Gastrocnemius medialis (tissue), 4 donors: Measurements from ENCODE around the gene CELF1. TPM values are rescaled to one million over a fixed set of nuclear protein-coding genes. Genes with fewer than 3 reads are reported as not detected.
A peak's percentile ranks its signal among the peaks of the same experiment; 100 is the strongest.

Experiments used
- ATAC-seq, 2 donors: fragments of 150-250 bp; one replicate each; pipeline ENCODE4 v1.9.1; 2016
- DNase-seq, 2 donors: peaks; one replicate each; pipeline ENCODE4 v3.0.0-alpha.2; 2019
- H3K27ac ChIP-seq, 4 donors: fragments of 200-600 bp; sonication (generic); 1 replicate in 1 of 4; 2 replicates in 3 of 4; pipeline ENCODE4 v1.5.1; 2016 to 2018; ENCODE audit warnings: mild to moderate bottlenecking in 2 of 4, moderate library complexity in 1 of 4
- H3K27me3 ChIP-seq, 3 donors: fragments of 200-600 bp; sonication (generic) in 2 of 3; 1 replicate in 1 of 3; 2 replicates in 2 of 3; pipeline versions ENCODE4 v1.5.1 to v1.6.0; 2016 to 2019; ENCODE audit warnings: mild to moderate bottlenecking in 1 of 3, moderate library complexity in 1 of 3
- H3K36me3 ChIP-seq, 2 donors: fragments of 200-600 bp; sonication (generic) in 1 of 2; one replicate each; pipeline ENCODE4 v1.5.1; 2017 to 2018
- H3K4me1 ChIP-seq, 2 donors: fragments of 200-600 bp; sonication (generic) in 1 of 2; one replicate each; pipeline ENCODE4 v1.5.1; 2016 to 2017; ENCODE audit warnings: mild to moderate bottlenecking in 2 of 2
- H3K4me3 ChIP-seq, 4 donors: fragments of 200-600 bp; sonication (generic) in 3 of 4; 1 replicate in 1 of 4; 2 replicates in 3 of 4; pipeline ENCODE4 v1.5.1; 2016 to 2019; ENCODE audit warnings: mild to moderate bottlenecking in 2 of 4
- H3K9me3 ChIP-seq, 3 donors: fragments of 200-600 bp; sonication (generic) in 2 of 3; 1 replicate in 1 of 3; 2 replicates in 2 of 3; pipeline ENCODE4 v1.5.1; 2016 to 2019
- CTCF ChIP-seq, 5 experiments: fragments of 450-650 bp in 3 of 5; fragments of 200-600 bp in 2 of 5; sonication (generic) in 2 of 5; IDR thresholded peaks in 4 of 5; conservative IDR thresholded peaks in 1 of 5; 1 replicate in 4 of 5; 2 replicates in 1 of 5; pipeline ENCODE4 v1.5.1; 2016 to 2019; ENCODE audit warnings: antibody characterized with exemption in 5 of 5, mild to moderate bottlenecking in 3 of 5, moderate library complexity in 3 of 5
- POLR2A ChIP-seq, 2 donors: fragments of 450-650 bp; IDR thresholded peaks; one replicate each; pipeline ENCODE4 v1.6.1; 2017; ENCODE audit warnings: antibody characterized with exemption in 2 of 2, mild to moderate bottlenecking in 2 of 2, moderate library complexity in 2 of 2
- in situ Hi-C, 4 donors: fragments of 200-750 bp; cut with MboI; loops; one replicate each; pipeline versions ENCODE4 v1.15.0 to v1.8.0; 2017; ENCODE audit warnings: low sequenced_read_pairs in 4 of 4
- intact Hi-C: fragments of 100-400 bp; cut with DNase I; formaldehyde crosslinking; loops from one replicate; pipeline ENCODE4 v1.15.1; 2023; ENCODE audit warnings: low total_unique reads
- total RNA-seq, 4 donors: library from RNA; depleted of rRNA; stranded (reverse); fragments of >200 nt; gene quantifications; one replicate each; pipeline versions ENCODE4 v1.1.0 to v1.2.3, GENCODE V29; 2016

CELF1 gene
- total RNA-seq, 4 donors from 2014 or later = 106 to 185 (median 136) TPM

- Histone ChIP-seq H3K9me3 (no peaks in the 10 kb centered on the region), H3K4me1 (peaks cover 17 to 20% of the 10 kb centered on the region in 2 donors), H3K27ac (peak overlapping the region in 3 of 4 donors; percentile 48 to 58 (median 51)), H3K36me3 (peaks cover 0 to 8% of the 10 kb centered on the region in 2 donors), H3K27me3 (no peaks in the 10 kb centered on the region), H3K4me3 (no peak overlapping the region)
- intact Hi-C loops = loop anchor here (10.0 kb wide), 1 partner anchor 259 kb away; the partner anchor contains the start of gene PACSIN3
- no peak for ATAC-seq
- TF ChIP-seq POLR2A (IDR thresholded peaks at IDR 0.05) (no peak), CTCF (IDR thresholded peaks at IDR 0.05 in 4 of 5, conservative IDR thresholded peaks at IDR 0.05 in 1 of 5) (no peak)
- in situ Hi-C loops = loop anchor here in 1 of 4 donors (10.0 kb wide), 1 partner anchor 59 kb away; no protein-coding TSS in a partner anchor
- no peak for DNase-seq
These were observed 109.1 kb downstream of the CELF1 start for GRCh38 chr11:47443817-47444216.

GRCh38 chr11:47443028-47443700, 109.8 kb downstream of the CELF1 start:
- DNase-seq (no peak), ATAC-seq (peak in 1 of 2 donors; percentile 33)
- Histone ChIP-seq H3K27ac (peak overlapping the region; percentile 39 to 58 (median 46)), H3K4me3 (no peak overlapping the region), H3K4me1 (peaks cover 17 to 20% of the 10 kb centered on the region in 2 donors), H3K27me3 (no peaks in the 10 kb centered on the region), H3K9me3 (no peaks in the 10 kb centered on the region), H3K36me3 (peaks cover 0 to 8% of the 10 kb centered on the region in 2 donors)
- in situ Hi-C loops = loop anchor here in 1 of 4 donors (10.0 kb wide), 1 partner anchor 58 kb away; no protein-coding TSS in a partner anchor
- intact Hi-C loops = loop anchor here (10.0 kb wide), 1 partner anchor 258 kb away; the partner anchor contains the start of gene PACSIN3
- TF ChIP-seq CTCF (IDR thresholded peaks at IDR 0.05 in 4 of 5, conservative IDR thresholded peaks at IDR 0.05 in 1 of 5) = peak in 1 of 5 experiments; percentile 18
- no peak for TF ChIP-seq POLR2A (IDR thresholded peaks at IDR 0.05)

GRCh38 chr11:47442514-47442913, 110.4 kb downstream of the CELF1 start:
- Histone ChIP-seq H3K4me1 (peaks cover 17 to 19% of the 10 kb centered on the region in 2 donors), H3K27ac (peak overlapping the region; percentile 39 to 58 (median 46)), H3K4me3 (no peak overlapping the region), H3K27me3 (no peaks in the 10 kb centered on the region), H3K9me3 (no peaks in the 10 kb centered on the region), H3K36me3 (peaks cover 0 to 7% of the 10 kb centered on the region in 2 donors)
- in situ Hi-C loops = loop anchor here in 1 of 4 donors (10.0 kb wide), 1 partner anchor 58 kb away; no protein-coding TSS in a partner anchor
- intact Hi-C loops = loop anchor here (10.0 kb wide), 1 partner anchor 258 kb away; the partner anchor contains the start of gene PACSIN3
- no peak for TF ChIP-seq CTCF (IDR thresholded peaks at IDR 0.05 in 4 of 5, conservative IDR thresholded peaks at IDR 0.05 in 1 of 5)
- no peak for TF ChIP-seq POLR2A (IDR thresholded peaks at IDR 0.05)
- DNase-seq (peak; percentile 43 to 48), ATAC-seq (peak; percentile 49 to 71)

DNA sequence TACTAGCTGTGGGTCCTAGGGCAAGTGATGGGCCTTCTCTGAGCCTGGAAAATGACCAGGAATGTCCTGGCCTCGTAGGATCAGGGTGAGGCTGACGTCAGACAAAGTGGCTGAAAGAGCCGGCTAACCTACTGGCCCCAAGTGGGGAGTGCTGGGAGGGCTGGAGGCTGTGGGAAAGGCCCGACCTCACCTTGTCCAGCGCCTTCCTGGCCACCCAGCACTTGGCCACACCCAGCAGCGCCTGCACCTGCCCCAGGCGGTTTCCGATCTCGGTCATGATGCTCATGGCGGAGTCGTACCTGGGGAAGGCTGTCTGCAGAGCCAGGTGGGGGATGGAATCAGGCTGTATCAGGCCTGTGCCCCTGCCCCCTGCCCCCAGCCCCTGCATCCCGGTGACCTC, 111.5 kb downstream of the CELF1 start:
- ATAC-seq = no peak

More for the DNA sequence above, 111.5 kb downstream of the CELF1 start:
- in situ Hi-C loops (loop anchor here in 1 of 4 donors (10.0 kb wide), 1 partner anchor 57 kb away; no protein-coding TSS in a partner anchor), intact Hi-C loops (loop anchor here (10.0 kb wide), 1 partner anchor 257 kb away; the partner anchor contains the start of gene PACSIN3)
- no peak overlapping the region for H3K4me3 ChIP-seq
- no peaks in the 10 kb centered on the region for H3K9me3 ChIP-seq
- no peak for DNase-seq
- H3K27me3 ChIP-seq = no peaks in the 10 kb centered on the region
- no peaks in the 10 kb centered on the region for H3K36me3 ChIP-seq
- TF ChIP-seq CTCF (IDR thresholded peaks at IDR 0.05 in 4 of 5, conservative IDR thresholded peaks at IDR 0.05 in 1 of 5) (no peak), POLR2A (IDR thresholded peaks at IDR 0.05) (no peak)
- peaks cover 16 to 17% of the 10 kb centered on the region in 2 donors for H3K4me1 ChIP-seq
- no peak overlapping the region for H3K27ac ChIP-seq
